CD14-positive monocyte (primary cell): Measurements from ENCODE around the gene ZNF559. TPM values are rescaled to one million over a fixed set of nuclear protein-coding genes. Genes with fewer than 3 reads are reported as not detected.
A peak's percentile ranks its signal among the peaks of the same experiment; 100 is the strongest.
"Not testable (repeated sequence)": the region's sequence is repeated elsewhere in the genome, so short reads cannot be mapped to it uniquely, and the experiment has no call there.

Experiments used
- DNase-seq, 3 donors: peaks; one replicate each; pipeline ENCODE4 v3.0.0-alpha.2; 2011 to 2022
- H2AFZ ChIP-seq: 2 replicates; pipeline ENCODE4 v1.6.0; 2012; ENCODE audit warnings: mild to moderate bottlenecking, low read depth, low read length, inconsistent platforms; ENCODE audit not compliant: insufficient read depth, poor library complexity, severe bottlenecking
- H3K27ac ChIP-seq, 2 donors: 1 replicate in 1 of 2; 2 replicates in 1 of 2; pipeline ENCODE4 v1.5.1; 2012 to 2013; ENCODE audit warnings: low read length in 2 of 2, control low read depth in 1 of 2, inconsistent platforms in 1 of 2, low read depth in 1 of 2, mild to moderate bottlenecking in 1 of 2
- H3K27me3 ChIP-seq, 2 donors: one replicate each; pipeline versions ENCODE4 v1.6.0 to v1.6.1; 2011 to 2013; ENCODE audit warnings: low read length in 2 of 2; ENCODE audit not compliant: control insufficient read depth in 2 of 2, insufficient read depth in 2 of 2
- H3K36me3 ChIP-seq, 2 donors: replicated peaks in 1 of 2; 1 replicate in 1 of 2; 2 replicates in 1 of 2; pipeline versions ENCODE4 v1.5.1 to v1.6.1; 2012 to 2013; ENCODE audit warnings: low read length in 2 of 2, control low read depth in 1 of 2, inconsistent platforms in 1 of 2, mild to moderate bottlenecking in 1 of 2; ENCODE audit not compliant: insufficient read depth in 2 of 2, control insufficient read depth in 1 of 2
- H3K4me1 ChIP-seq, 2 donors: 1 replicate in 1 of 2; 2 replicates in 1 of 2; pipeline versions ENCODE4 v1.5.1 to v1.6.1; 2012 to 2013; ENCODE audit warnings: low read length in 2 of 2, control low read depth in 1 of 2, inconsistent platforms in 1 of 2, mild to moderate bottlenecking in 1 of 2, moderate library complexity in 1 of 2; ENCODE audit not compliant: insufficient read depth in 2 of 2, control insufficient read depth in 1 of 2
- H3K4me2 ChIP-seq: replicated peaks from 2 replicates; pipeline ENCODE3; 2012; ENCODE audit warnings: low read length, moderate library complexity, mild to moderate bottlenecking; ENCODE audit not compliant: poor library complexity, severe bottlenecking; ENCODE audit errors: extremely low read depth
- H3K4me3 ChIP-seq, 3 experiments: fragments of 200-600 bp in 1 of 3; sonication (generic) in 1 of 3; replicated peaks in 1 of 3; 1 replicate in 2 of 3; 2 replicates in 1 of 3; pipeline ENCODE4 v1.5.1; 2011 to 2013; ENCODE audit warnings: low read length in 3 of 3, mild to moderate bottlenecking in 3 of 3, control low read depth in 2 of 3, low read depth in 2 of 3, inconsistent platforms in 1 of 3, moderate library complexity in 1 of 3
- H3K79me2 ChIP-seq: 2 replicates; pipeline ENCODE4 v1.6.0; 2012; ENCODE audit warnings: mild to moderate bottlenecking, control low read depth, inconsistent platforms, low read length, moderate library complexity; ENCODE audit not compliant: insufficient read depth
- H3K9ac ChIP-seq: 2 replicates; pipeline ENCODE4 v1.6.0; 2017; ENCODE audit warnings: low read length, mild to moderate bottlenecking; ENCODE audit not compliant: insufficient read depth, poor library complexity, severe bottlenecking
- H3K9me3 ChIP-seq, 2 donors: replicated peaks in 1 of 2; 1 replicate in 1 of 2; 2 replicates in 1 of 2; pipeline versions ENCODE4 v1.5.1 to v1.6.1; 2012 to 2013; ENCODE audit warnings: low read length in 2 of 2, control low read depth in 1 of 2; ENCODE audit not compliant: control insufficient read depth in 1 of 2, insufficient read depth in 1 of 2
- H4K20me1 ChIP-seq: 2 replicates; pipeline ENCODE4 v1.6.0; 2012; ENCODE audit warnings: mild to moderate bottlenecking, low read length, control low read depth, moderate library complexity; ENCODE audit not compliant: insufficient read depth
- H3K27ac Mint-ChIP-seq, 7 donors: one replicate each; pipeline ENCODE4 v1.8.0; 2020; ENCODE audit warnings: mild to moderate bottlenecking in 7 of 7, mixed read lengths in 7 of 7, moderate library complexity in 6 of 7, inconsistent platforms in 2 of 7
- H3K27me3 Mint-ChIP-seq, 3 donors: one replicate each; pipeline ENCODE4 v1.8.0; 2021 to 2022; ENCODE audit warnings: low read depth in 3 of 3, mild to moderate bottlenecking in 3 of 3, mixed read lengths in 3 of 3, moderate library complexity in 3 of 3, inconsistent platforms in 1 of 3
- H3K36me3 Mint-ChIP-seq, 2 donors: one replicate each; pipeline ENCODE4 v1.8.0; 2020; ENCODE audit warnings: mixed read lengths in 2 of 2, inconsistent platforms in 1 of 2, mild to moderate bottlenecking in 1 of 2
- H3K4me1 Mint-ChIP-seq: one replicate; pipeline ENCODE4 v1.8.0; 2020; ENCODE audit warnings: mild to moderate bottlenecking, mixed read lengths
- H3K4me3 Mint-ChIP-seq, 2 donors: one replicate each; pipeline ENCODE4 v1.8.0; 2020; ENCODE audit warnings: mild to moderate bottlenecking in 2 of 2, mixed read lengths in 2 of 2, moderate library complexity in 1 of 2
- H3K9me3 Mint-ChIP-seq, 7 donors: one replicate each; pipeline ENCODE4 v1.8.0; 2020 to 2022; ENCODE audit warnings: mixed read lengths in 7 of 7, mild to moderate bottlenecking in 6 of 7, moderate library complexity in 6 of 7, inconsistent platforms in 2 of 7
- CTCF ChIP-seq: fragments of 200-600 bp; IDR thresholded peaks from one replicate; pipeline ENCODE4 v1.8.0; 2022; ENCODE audit warnings: antibody characterized with exemption, mild to moderate bottlenecking
- WGBS: methylation state at CpG from one replicate; pipeline ENCODE4 v1.1.5; 2013; ENCODE audit warnings: missing lambda C conversion rate; ENCODE audit not compliant: insufficient coverage; 5-methylcytosine and 5-hydroxymethylcytosine counted together
- intact Hi-C, 2 donors: fragments of 100-400 bp; cut with micrococcal nuclease; formaldehyde crosslinking; loops; one replicate each; pipeline versions ENCODE4 v1.15.0 to v1.15.1; 2023
- polyA minus RNA-seq: library from RNA; depleted of rRNA, polyadenylated mRNA; stranded (reverse); fragments of >200 nt; gene quantifications from 2 replicates; pipeline ENCODE4 v1.2.3, GENCODE V29; 2012
- polyA plus RNA-seq, 3 donors: library from polyadenylated mRNA; depleted of rRNA in 1 of 3; unstranded in 2 of 3; stranded (reverse) in 1 of 3; fragments of 300-500 nt in 2 of 3; fragments of >200 nt in 1 of 3; fragmentation: Illumina TruSeq in 2 of 3; gene quantifications; 1 replicate in 2 of 3; 2 replicates in 1 of 3; pipeline ENCODE4 v1.2.3, GENCODE V29; 2012 to 2021
- total RNA-seq, 12 experiments: library from RNA in 1 of 12; stranded (reverse) in 1 of 12; fragments of 120-200 nt in 1 of 12; gene quantifications; one replicate each; pipeline ENCODE4 v1.2.4 and lab custom pipeline; 2013 to 2026; ENCODE audit warnings: mixed read lengths in 6 of 12, inconsistent platforms in 1 of 12

Gene ZNF559
- 18.5 TPM for total RNA-seq (2013)
- polyA plus RNA-seq (10 to 100 TPM in 1 of 3 donors, 1 to 10 TPM in 2; 9.0 to 16.0 (median 9.1) TPM), polyA minus RNA-seq (2.6 and 2.7 TPM in 2 replicates), total RNA-seq (lab: John Stamatoyannopoulos, UW) (2.0 to 7.4 (median 3.9) reads per million in 11 experiments)

GRCh38 chr19:9323919-9324583 is at the start of gene ZNF559:
Gene ZNF559 (plus strand): TSS chr19:9324179. CDS start chr19:9338550, 14,371 bp downstream.
- Mint-ChIP-seq H3K27me3 (peaks cover 0 to 3% (median 2%) of the 10 kb centered on the region in 3 donors), H3K27ac (peak within 1 kb of the TSS; percentile 89 to 96 (median 94)), H3K9me3 (peaks cover 24 to 86% (median 59%) of the 10 kb centered on the region in 7 donors), H3K4me1 (peaks cover 10% of the 10 kb centered on the region), H3K4me3 (peak within 1 kb of the TSS; percentile 92 to 98), H3K36me3 (peaks cover 17 to 40% of the 10 kb centered on the region in 2 donors)
- Histone ChIP-seq H3K9me3 (peaks cover 57 to 59% of the 10 kb centered on the region in 2 donors), H3K4me2 (peak within 1 kb of the TSS; percentile 86), H3K27ac (peak within 1 kb of the TSS; percentile 82 to 89), H3K4me3 (peak within 1 kb of the TSS; percentile 73 to 90 (median 89)), H3K4me1 (peaks cover 14 to 20% of the 10 kb centered on the region in 2 donors), H3K79me2 (peaks cover 7% of the 10 kb centered on the region), H2AFZ (peak within 1 kb of the TSS; percentile 89), H4K20me1 (no peaks in the 10 kb centered on the region), H3K36me3 (peaks cover 3 to 18% of the 10 kb centered on the region in 2 donors), H3K9ac (peak within 1 kb of the TSS; percentile 82), H3K27me3 (no peaks in the 10 kb centered on the region)
- TF ChIP-seq CTCF, result peak; percentile 37
- 0% methylated on average over 40 of the region's 48 CpGs for WGBS
- DNase-seq, result peak; percentile 93 to 95 (median 93)
- intact Hi-C loops, result loop anchor here (1.0 to 10.0 kb wide), 5 partner anchors 15 to 492 kb away; partner anchors contain the start of genes ZNF699 (in 2 of the 2), MBD3L1 (in 1 of the 2), ZNF266 (in 1 of the 2) and ZNF558 (in 1 of the 2)

GRCh38 chr19:9283485-9283884 is 40.5 kb upstream of the ZNF559 start:
- H3K36me3 Mint-ChIP-seq, intact Hi-C loops, H3K79me2 ChIP-seq, H3K27ac Mint-ChIP-seq, DNase-seq, H3K9ac ChIP-seq, H2AFZ ChIP-seq, H3K27ac ChIP-seq, H3K4me1 ChIP-seq, H3K4me1 Mint-ChIP-seq, H4K20me1 ChIP-seq, H3K36me3 ChIP-seq, H3K27me3 ChIP-seq, H3K4me3 ChIP-seq: not testable (repeated sequence)
- peaks cover 59 to 61% of the 10 kb centered on the region in 2 donors for H3K9me3 ChIP-seq
- peaks cover 6 to 11% (median 10%) of the 10 kb centered on the region in 3 donors for H3K27me3 Mint-ChIP-seq
- peak overlapping the region; percentile 36 for H3K4me2 ChIP-seq
- 11% methylated on average over 32 of the region's 38 CpGs for WGBS
- H3K9me3 Mint-ChIP-seq, result peaks cover 36 to 81% (median 58%) of the 10 kb centered on the region in 7 donors
- H3K4me3 Mint-ChIP-seq, result peak overlapping the region; percentile 59 to 60
